Loucy (cell line): ENCODE data around the gene STUM.
"Not testable (repeated sequence)": the region's sequence is repeated elsewhere in the genome, so short reads cannot be mapped to it uniquely, and the experiment has no call there.

Source experiments
- H2AFZ ChIP-seq: fragments of 200-600 bp; sonication (generic); 2 replicates; pipeline ENCODE4 v1.6.0; 2016; ENCODE audit warnings: antibody characterized with exemption, mild to moderate bottlenecking, low read length, moderate library complexity
- H3F3A ChIP-seq: fragments of 200-600 bp; 2 replicates; pipeline ENCODE4 v1.6.0; 2016; ENCODE audit warnings: antibody characterized with exemption, low read depth, mild to moderate bottlenecking
- H3K27me3 ChIP-seq: fragments of 200-600 bp; sonication (generic); 2 replicates; pipeline ENCODE4 v1.6.1; 2014; ENCODE audit warnings: low read length, mild to moderate bottlenecking; ENCODE audit not compliant: insufficient read depth, poor library complexity, severe bottlenecking
- H3K36me3 ChIP-seq: fragments of 200-600 bp; sonication (generic); 2 replicates; pipeline ENCODE4 v1.6.1; 2016; ENCODE audit warnings: low read length; ENCODE audit not compliant: insufficient read depth
- H3K4me1 ChIP-seq: fragments of 200-600 bp; sonication (generic); 2 replicates; pipeline ENCODE4 v1.5.1; 2014; ENCODE audit warnings: low read length, mild to moderate bottlenecking; ENCODE audit not compliant: insufficient read depth, poor library complexity, severe bottlenecking
- H3K4me2 ChIP-seq: fragments of 200-600 bp; sonication (generic); 2 replicates; pipeline ENCODE4 v1.6.0; 2014; ENCODE audit warnings: antibody characterized with exemption, low read length, low read depth, mild to moderate bottlenecking; ENCODE audit not compliant: poor library complexity, severe bottlenecking
- H3K4me3 ChIP-seq: fragments of 200-600 bp; sonication (generic); 2 replicates; pipeline ENCODE4 v1.5.1; 2014; ENCODE audit warnings: low read length, mild to moderate bottlenecking, mixed read lengths; ENCODE audit not compliant: poor library complexity, severe bottlenecking
- H3K79me2 ChIP-seq: fragments of 200-600 bp; sonication (generic); 2 replicates; pipeline ENCODE4 v1.6.1; 2014; ENCODE audit warnings: low read length; ENCODE audit not compliant: insufficient read depth
- H3K9ac ChIP-seq: fragments of 200-600 bp; sonication (generic); 2 replicates; pipeline ENCODE4 v1.6.0; 2014; ENCODE audit warnings: mild to moderate bottlenecking, low read depth, low read length, moderate library complexity; ENCODE audit not compliant: poor library complexity, severe bottlenecking
- H3K9me2 ChIP-seq: fragments of 200-600 bp; sonication (generic); replicated peaks from 2 replicates; pipeline ENCODE4 v1.6.1; 2016; ENCODE audit warnings: low read depth, low read length, mixed read lengths
- H3K9me3 ChIP-seq: fragments of 200-600 bp; sonication (generic); 2 replicates; pipeline ENCODE4 v1.6.1; 2014; ENCODE audit warnings: mild to moderate bottlenecking, antibody characterized with exemption, low read length, low read depth; ENCODE audit not compliant: insufficient read depth
- H4K20me1 ChIP-seq: fragments of 200-600 bp; sonication (generic); 2 replicates; pipeline ENCODE4 v1.6.0; 2014; ENCODE audit warnings: antibody characterized with exemption, low read length, mild to moderate bottlenecking; ENCODE audit not compliant: insufficient read depth, poor library complexity, severe bottlenecking
- CTCF ChIP-seq: fragments of 200-600 bp; sonication (generic); conservative IDR thresholded peaks from 2 replicates; pipeline ENCODE4 v1.5.1; 2014; ENCODE audit warnings: mild to moderate bottlenecking, antibody characterized with exemption, low read length
- EZH2phosphoT487 ChIP-seq: fragments of 200-600 bp; IDR thresholded peaks from 2 replicates; pipeline ENCODE4 v1.6.1; 2018; ENCODE audit warnings: antibody characterized with exemption, mild to moderate bottlenecking, moderate library complexity, borderline replicate concordance

The STUM gene

GRCh38 chr1:226638001-226638601 lies 89.5 kb downstream of the STUM start:
- Histone ChIP-seq H3K27me3 (no peaks in the 10 kb centered on the region), H3K4me2 (no peak overlapping the region), H3F3A (no peaks in the 10 kb centered on the region), H3K79me2 (no peaks in the 10 kb centered on the region), H3K9ac (no peak overlapping the region), H4K20me1 (no peaks in the 10 kb centered on the region), H2AFZ (no peak overlapping the region), H3K4me1 (peaks cover 1% of the 10 kb centered on the region), H3K36me3 (peaks cover 87% of the 10 kb centered on the region; the same call in 1 of the 2 replicates), H3K4me3 (no peak overlapping the region), H3K9me3 (no peaks in the 10 kb centered on the region), H3K9me2 (no peaks in the 10 kb centered on the region)
- TF ChIP-seq EZH2phosphoT487 (no peak), CTCF (no peak)

GRCh38 chr1:226638608-226639007 lies 90.0 kb downstream of the STUM start:
- H3F3A ChIP-seq, result no peaks in the 10 kb centered on the region
- TF ChIP-seq CTCF (no peak), EZH2phosphoT487 (no peak)
- no peaks in the 10 kb centered on the region for H3K27me3 ChIP-seq
- no peaks in the 10 kb centered on the region for H3K9me2 ChIP-seq
- no peaks in the 10 kb centered on the region for H3K79me2 ChIP-seq
- H3K9ac ChIP-seq, result no peak overlapping the region
- no peak overlapping the region for H3K4me2 ChIP-seq
- no peak overlapping the region for H2AFZ ChIP-seq
- H4K20me1 ChIP-seq, result no peaks in the 10 kb centered on the region
- H3K9me3 ChIP-seq, result no peaks in the 10 kb centered on the region
- H3K36me3 ChIP-seq, result peaks cover 84% of the 10 kb centered on the region; the same call in 1 of the 2 replicates
- peaks cover 6% of the 10 kb centered on the region for H3K4me1 ChIP-seq
- H3K4me3 ChIP-seq, result no peak overlapping the region

- not testable (repeated sequence) for H3K4me2 ChIP-seq, H3K27me3 ChIP-seq, H3K9me2 ChIP-seq, H3K79me2 ChIP-seq, H2AFZ ChIP-seq, H3K4me3 ChIP-seq, H4K20me1 ChIP-seq, H3F3A ChIP-seq, H3K9ac ChIP-seq, H3K9me3 ChIP-seq
- Histone ChIP-seq H3K36me3 (peaks cover 81% of the 10 kb centered on the region; the same call in 1 of the 2 replicates), H3K4me1 (peaks cover 11% of the 10 kb centered on the region)
These were observed 90.6 kb downstream of the STUM start for GRCh38 chr1:226639206-226639605.

- H2AFZ ChIP-seq, result no peak overlapping the region
- TF ChIP-seq CTCF, result no peak
- TF ChIP-seq EZH2phosphoT487, result no peak
- no peak overlapping the region for H3K4me3 ChIP-seq
- no peaks in the 10 kb centered on the region for H4K20me1 ChIP-seq
- no peaks in the 10 kb centered on the region for H3K9me3 ChIP-seq
- H3F3A ChIP-seq, result no peaks in the 10 kb centered on the region
- peaks cover 81% of the 10 kb centered on the region; the same call in 1 of the 2 replicates for H3K36me3 ChIP-seq
- H3K4me1 ChIP-seq, result peaks cover 13% of the 10 kb centered on the region
- no peak overlapping the region for H3K9ac ChIP-seq
- no peak overlapping the region for H3K4me2 ChIP-seq
- H3K9me2 ChIP-seq, result no peaks in the 10 kb centered on the region
- H3K79me2 ChIP-seq, result no peaks in the 10 kb centered on the region
- H3K27me3 ChIP-seq, result no peaks in the 10 kb centered on the region
These were observed 91.1 kb downstream of the STUM start for GRCh38 chr1:226639631-226640061.
